ENCODE results near the gene DENND4C.
"Not testable (repeated sequence)": the region's sequence is repeated elsewhere in the genome, so short reads cannot be mapped to it uniquely, and the experiment has no call there.

The DENND4C gene

DNA sequence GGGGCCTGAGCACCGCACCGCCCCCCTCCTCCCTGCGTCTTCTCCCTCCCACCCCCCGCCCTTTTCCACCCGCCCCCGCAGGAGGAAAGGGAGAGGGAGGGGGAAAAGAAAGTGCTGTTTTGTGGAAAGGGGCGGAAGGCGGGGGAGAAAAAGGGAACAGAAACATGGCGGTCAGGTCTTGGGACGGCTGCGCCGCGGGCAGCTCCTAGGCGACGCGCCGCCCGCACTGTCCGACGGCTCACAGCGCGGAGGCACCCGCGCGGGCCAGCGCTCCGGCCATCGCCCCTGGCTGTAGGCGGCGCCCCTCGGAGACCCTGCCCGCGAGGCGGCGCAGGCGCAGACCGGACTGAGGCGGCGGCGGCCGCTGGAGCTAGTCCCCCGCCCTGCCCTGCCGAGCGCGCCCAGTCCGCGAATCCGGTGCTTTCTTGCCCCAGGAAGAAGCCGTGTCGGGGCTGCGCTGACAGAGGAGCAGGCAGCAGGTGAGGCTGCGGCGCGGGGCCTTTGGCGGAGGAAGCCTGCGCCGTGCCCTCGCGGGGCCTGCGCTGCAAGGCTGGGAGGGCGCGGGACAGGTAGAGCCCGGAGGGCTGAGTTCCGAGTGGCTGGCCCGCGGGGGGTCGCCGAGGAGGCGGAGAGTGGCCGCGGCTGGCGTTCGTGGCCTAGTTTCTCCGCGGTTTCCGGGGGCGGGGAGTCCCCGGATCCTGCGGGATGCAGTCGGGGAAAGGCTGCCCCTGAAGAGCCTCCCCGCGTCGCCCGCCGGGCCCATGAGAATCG is at the start of gene DENND4C:
Gene DENND4C, plus strand, starts transcription at position 339 of the 771 bp plus-strand sequence. CDS start 45,482 bp downstream, outside the sequence.
- peak; percentile 90 for DNase-seq

DNA sequence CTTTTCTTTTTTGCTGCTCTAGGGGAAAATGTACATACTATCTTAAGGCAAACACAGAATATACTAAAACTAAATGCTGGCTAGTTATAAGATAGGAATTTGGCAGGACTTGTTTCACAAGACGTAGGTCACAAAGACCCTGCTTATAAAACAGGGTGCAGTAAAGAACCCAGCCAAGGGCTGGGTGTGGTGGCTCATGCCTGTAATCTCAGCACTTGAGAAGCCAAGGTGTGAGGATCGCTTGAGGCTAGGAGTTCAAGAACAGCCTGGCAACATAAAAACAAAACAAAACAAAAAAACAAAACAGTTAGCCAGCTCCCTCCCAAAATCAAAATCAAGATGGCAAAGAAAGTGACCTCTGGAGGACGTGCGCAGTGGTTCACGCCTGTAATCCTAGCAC is 49.5 kb upstream of the DENND4C start:
- DNase-seq = no peak

DNA sequence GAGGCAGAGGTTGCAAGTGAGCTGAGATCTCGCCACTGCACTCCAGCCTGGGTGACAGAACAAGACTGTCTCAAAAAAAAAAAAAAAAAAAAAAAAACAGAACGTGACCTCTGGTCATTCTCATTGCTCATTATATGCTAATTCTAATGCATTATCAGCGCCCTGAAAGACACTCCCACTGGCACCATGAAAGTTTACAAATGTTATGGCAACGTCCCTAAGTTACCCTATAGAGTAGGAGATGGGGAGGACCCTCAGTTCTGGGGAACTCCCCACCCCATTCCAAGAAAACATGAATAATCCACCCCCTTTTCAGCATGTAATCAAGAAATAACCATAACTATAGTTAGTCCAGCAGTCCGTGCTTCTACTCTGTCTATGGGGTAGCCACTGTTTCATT is 48.9 kb upstream of the DENND4C start:
- DNase-seq = no peak

DNA sequence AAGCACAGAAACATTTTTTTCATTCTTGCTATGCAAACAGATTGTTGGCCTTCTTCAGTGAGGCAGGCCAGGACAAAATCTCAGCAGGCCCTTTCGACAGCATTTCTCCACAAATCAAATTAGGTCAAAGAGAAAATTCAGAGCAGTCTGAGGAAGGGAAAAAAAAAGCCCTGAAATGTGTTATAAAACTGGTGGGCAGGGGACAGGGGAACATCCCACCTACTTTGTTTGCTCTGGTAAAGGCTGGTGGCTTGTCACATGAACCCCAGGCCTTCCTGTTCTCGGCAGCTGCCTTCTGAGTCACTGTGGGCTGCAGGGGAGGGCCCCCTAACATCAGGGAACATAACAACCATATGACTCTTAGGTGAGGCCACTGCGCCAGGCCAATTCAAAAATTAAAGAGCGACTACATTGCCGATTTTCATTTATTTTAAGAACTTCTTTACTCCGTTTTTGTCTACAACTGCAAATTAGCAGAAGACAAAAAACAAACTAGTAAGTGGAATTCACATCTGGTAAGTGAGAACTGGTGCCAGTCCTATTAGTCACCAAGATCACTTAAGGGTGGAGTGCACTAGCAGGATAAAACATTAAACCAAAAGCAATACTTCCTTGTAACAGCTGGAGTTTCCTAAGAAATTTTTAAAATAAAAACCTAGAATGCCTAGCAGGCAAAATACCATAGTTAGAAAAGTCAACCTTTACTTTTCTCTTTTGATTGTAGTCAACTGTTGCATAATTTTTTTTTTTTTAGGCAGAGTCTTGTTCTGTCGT is 46.2 kb upstream of the DENND4C start:
- peak; percentile 78 for DNase-seq

DNA sequence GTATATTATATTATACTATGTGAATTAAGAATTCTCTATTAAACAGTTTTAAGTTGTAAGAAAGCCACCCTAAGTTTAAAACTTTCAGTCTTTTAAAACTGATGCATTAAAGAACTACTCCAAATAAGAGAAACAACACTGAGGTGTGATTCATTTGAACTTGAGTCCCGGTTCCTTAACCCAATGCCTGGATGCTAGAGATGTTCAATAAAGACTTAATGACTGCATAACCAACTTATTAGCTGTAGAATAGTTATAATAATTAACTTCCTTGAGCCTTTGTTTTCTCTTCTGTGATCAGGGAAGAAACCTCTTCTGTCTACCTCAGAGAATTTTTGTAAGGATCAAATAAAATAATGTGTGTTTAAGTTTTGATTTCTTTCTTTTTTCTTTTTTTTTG is 45.3 kb upstream of the DENND4C start:
- DNase-seq = no peak

DNA sequence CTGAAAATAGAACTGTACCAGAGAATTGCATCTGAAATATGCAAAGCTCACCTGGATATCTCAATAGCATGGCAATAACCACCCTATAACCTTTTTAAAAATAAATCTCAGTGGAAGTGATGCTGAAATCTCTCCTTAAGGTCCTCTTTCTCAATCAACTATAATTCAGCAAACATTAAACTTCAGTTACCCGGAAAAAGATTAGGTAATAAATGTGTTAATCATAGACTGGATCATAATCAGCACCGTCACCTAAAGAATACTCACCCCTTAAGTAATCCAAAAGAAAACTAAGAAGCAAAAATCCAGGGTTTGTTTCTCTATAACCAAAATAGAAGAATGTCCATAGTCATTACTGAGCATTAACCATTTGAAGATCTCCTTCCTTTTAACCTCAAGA is 44.3 kb upstream of the DENND4C start:
- DNase-seq = no peak

DNA sequence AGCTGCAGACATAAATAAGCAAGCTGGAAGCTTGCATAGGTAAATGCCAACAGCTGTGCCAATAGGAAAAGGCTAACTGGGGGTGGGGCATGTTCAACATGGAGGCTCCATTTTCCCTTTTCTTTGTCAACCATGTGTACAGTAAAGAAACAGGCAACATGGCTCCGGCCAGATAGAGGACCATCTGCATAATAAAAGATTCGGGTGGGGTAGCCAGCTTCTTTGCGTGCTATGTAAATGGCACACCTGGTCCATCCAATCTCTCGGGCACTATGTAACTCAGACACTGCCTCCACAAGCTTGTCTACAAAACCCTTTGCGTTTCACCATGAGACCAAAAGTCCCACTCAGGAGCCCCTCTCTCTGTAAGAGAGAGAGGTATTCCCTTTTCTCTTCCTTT is 41.7 kb upstream of the DENND4C start:
- DNase-seq = no peak

DNA sequence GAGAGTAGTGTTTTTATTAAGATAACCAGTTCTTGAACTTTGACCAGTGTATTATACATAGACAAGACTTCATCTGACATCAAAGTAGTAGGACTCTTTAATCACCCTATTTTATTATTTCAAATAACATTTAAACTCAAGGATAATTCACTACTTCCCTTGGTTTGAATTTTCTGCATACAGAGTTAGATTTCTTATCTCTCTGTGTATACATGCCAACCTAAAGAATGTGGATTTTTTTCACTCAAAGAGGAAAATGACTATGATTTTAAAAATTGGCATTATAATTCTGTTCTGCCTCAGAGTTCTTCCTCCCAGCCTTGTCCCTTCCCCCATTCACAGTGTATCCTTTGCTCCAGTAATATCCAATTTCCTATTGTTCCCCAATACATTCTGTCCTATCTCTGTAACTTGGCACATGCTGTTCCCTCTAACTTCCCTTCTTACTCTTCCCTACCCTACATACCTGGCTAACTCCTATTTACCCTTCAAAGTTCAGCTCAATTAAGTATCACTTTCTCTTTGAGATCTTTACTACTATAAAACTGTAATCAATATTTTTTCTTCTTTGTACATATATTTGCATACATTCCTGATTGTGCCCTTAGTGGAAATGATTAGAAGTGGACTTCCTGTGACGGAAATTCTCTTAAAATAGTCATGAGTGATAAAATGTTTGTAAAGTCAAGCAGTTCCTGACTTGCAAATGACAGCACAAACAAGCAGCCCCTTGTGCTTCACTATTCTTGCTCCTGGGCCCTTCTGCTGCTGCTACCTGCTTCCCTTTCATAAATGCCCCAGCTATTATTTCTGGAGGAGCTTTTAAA is 38.1 kb upstream of the DENND4C start:
- no peak for DNase-seq

DNA sequence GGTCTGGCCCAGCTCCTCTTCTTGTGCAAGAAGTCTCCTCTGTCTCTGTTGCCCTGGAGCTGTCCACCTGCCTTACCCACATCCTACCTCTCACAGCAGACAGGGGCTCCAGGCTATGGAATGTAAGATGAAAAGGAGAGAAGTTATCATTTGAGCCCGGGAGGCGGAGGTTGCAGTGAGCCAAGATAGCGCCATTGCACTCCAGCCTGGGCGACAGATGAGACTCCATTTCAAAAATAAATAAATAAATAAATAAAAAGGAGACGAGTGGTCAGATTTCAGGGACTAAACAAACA is 37.5 kb upstream of the DENND4C start:
- no peak for DNase-seq

DNA sequence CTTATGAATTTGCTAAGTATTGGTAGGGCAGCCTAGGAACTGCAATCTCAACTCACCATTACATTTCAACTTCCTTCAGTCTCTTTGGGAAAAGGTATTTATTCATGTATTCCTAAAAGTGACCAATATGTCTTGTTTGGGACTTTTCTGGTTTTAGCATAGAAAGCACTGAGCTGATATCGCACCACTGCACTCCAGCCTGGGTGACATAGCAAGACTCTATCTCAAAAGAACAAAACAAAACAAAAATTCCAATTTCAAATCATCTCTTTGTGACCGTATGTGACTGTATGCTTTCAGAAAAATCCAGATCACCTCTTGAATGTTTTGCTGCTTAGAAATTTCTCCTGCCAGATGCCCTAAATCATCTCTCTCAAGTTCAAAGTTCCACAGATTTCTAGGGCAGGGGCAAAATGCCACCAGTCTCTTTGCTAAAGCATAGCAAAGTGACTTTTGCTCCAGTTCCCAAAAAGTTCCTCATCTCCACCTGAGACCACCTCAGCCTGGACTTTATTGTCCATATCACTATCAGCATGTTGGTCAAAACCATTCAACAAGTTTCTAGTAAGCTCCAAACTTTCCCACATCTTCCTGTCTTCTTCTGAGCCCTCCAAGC is 37.0 kb upstream of the DENND4C start:
- DNase-seq = not testable (repeated sequence)

DNA sequence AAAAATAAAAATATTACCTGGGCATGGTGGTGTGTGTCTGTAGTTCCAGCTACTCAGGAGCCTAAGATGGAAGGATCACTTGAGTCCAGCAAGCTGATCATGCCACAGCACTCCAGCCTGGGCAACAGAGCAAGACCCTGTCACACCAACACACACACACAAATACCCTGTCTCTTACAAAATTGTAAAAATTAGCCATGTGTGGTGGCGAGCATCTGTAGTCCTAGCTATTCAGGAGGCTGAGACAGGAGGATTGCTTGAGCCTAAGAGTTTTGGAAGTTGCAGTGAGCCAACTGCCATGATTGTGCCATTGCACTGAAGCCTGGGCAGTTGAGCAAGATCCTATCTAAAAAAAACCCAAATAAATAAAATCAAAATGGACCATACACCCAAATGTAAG is 32.1 kb upstream of the DENND4C start:
- DNase-seq = no peak

DNA sequence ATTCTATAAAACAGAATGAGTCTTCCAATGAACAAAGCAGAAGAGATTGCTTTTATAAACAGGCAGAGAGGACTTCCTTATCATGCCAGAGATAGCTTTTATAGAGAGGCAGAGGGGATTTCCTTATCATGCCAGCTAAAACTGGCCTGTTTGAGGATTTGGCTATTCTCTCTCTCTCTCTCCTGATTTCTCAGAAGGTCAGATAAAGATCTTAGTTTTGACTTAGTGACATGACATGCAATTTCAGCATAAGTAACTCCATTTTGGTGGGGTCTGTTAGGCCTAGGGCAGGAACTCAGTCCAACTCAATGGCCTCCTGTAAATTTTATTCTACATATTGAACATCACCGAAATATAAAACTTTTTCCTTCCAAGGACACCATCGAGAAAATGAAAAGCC is 31.5 kb upstream of the DENND4C start:
- no peak for DNase-seq

DNA sequence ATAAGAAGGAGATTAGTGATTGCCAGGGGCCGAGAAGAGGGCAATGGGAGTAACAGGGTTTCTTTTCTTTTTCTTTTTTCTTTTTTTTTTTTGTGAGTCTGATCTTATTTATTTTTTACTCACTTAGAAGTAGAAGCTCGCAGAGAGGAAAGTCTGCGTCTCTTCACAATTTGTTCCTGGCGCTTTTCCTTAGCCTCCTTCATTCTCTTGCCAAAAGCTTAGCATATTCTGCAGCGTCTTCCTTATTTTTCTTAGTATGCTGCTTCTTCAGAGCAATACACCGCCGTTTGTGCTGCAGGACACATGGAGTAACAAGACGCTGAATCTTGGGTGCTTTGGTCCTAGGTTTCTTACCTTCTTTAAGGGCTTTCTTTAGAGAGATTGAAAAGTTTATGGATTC is 30.3 kb upstream of the DENND4C start:
- DNase-seq = no peak

DNA sequence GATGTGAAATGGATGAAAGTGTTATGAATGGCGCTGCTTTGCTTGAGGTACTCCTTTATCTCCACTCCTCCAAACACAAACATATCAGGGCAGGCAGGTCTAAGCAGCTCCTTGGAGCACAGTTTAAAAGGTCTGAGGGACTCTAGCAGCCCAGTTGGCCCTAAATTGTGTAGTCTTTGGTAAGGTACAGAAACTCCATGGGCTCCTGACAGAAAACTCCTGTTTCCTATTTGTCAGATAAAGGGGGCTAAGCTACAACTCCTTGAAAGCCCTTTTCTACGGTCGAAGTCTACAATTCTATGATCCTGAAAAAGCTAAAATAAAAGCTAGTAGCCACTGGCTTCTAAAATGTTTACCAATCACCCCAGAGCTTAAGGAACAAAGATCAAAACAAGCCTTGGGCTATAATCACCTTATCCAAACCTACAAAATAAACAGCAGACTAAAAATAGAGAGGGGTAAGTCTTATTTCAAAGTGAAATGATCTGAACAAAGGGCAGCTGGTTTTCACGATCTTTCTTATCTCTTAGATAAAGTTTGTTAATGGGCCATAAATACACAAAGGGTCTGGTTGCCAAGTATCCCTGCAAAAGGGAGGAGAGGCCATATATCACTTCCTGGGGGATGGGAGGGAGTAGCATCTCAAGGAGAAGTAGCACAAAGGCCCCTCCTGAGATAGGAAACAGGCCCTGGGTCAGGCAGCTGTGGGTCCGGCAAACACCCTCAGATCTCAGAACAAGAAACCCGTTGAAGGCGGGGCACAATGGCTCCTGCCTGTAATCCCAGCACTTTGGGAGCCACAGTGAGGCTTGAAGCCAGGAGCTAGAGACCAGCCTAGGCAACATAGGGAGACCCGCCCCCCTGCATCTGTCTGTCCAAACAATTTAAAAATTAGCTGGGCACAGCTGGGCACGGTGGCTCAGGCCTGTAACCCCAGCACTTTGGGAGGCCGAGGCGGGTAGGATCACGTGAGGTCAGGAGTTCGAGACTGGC is 28.3 kb upstream of the DENND4C start:
- no peak for DNase-seq

DNA sequence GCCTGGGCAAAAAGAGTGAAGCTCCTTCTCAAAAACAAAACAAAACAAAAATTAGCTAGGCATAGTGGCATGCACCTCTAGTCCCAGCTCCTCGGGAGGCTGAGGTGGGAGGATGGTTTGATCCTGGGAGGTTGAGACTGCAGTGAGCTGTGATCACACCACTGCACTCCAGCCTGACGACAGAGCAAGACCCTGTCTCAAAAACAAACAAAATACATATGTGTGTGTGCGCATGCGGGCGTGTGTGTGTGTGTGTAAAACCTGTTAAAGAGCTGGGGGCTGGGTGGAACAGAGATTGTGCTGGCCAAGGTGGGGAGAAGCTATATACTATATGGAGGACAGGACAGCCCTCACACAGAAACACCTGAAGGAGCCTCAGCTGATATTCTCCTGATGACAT is 27.4 kb upstream of the DENND4C start:
- no peak for DNase-seq

DNA sequence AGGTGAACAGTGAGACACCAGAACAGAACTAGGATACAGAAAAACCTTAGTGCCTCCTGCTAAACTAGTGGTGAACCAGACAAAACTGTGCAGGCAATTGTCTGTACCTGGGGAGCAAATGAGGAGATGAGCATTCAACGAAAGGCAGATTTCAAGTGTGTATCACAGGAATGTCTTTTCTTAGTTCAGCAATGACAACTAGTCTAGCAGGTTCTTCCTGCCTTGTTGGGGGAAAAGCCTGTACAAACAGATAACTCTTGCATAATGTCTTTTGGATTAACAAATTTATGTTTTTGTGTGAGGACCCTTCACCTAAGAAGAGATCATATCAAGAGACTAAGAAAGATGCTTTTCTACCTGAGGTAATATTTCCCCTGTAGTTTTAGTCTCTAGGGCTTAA is 21.8 kb upstream of the DENND4C start:
- DNase-seq = no peak

DNA sequence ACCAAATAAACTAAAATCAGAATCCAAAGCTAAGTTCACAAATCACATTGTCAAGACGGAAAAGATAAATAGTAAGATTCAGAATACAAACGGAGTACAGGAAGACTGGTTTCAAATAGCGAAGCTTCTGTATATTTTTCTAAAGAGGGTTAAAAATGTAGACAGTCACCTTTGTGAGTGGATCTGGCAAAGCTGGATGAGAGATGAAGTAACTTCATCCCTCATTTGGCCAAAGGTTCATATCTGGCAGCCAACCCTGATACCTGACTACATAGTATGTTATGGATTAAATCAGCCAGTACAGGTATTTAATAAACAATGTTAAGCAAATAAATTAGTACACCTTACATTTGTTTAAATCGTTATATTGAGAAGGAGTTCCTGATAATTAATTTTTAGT is 21.3 kb upstream of the DENND4C start:
- DNase-seq = no peak

DNA sequence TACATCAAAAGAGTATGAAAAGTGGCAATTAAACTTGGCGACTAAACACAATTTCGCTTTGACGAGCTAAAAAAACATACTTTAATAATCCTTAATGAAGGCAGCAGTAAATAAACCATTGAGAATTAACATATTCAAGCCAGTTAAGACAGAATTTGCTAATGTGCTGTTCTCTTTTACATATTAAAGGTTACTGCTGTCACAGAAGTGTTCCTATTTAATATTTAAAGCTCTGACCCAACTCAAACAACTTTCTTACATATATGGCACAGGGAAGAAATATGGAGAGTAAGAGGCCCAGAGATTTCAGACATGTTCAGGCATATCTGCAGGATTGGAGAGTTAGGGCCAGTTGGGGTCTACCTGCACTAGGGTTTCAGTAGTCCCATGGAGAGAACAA is 16.7 kb upstream of the DENND4C start:
- no peak for DNase-seq

DNA sequence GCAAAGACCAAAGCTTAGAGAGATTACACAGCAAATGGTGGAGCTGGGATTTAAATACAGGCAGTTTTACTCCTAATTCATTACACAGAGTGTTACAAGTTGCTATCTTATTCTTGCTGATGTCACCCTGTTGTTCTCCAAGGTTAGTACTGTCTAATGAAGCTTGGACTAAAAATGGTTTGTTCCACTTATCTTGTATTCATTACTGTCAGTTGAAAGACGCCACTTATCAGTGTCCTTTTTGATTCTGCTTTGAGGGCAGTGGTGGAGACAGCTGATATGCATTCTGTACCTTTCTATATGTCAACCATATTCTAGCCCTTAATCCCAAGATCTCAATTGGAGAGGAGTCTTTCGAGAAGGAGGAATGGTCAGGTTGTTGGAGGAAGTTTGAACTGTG is 14.0 kb upstream of the DENND4C start:
- DNase-seq = no peak

DNA sequence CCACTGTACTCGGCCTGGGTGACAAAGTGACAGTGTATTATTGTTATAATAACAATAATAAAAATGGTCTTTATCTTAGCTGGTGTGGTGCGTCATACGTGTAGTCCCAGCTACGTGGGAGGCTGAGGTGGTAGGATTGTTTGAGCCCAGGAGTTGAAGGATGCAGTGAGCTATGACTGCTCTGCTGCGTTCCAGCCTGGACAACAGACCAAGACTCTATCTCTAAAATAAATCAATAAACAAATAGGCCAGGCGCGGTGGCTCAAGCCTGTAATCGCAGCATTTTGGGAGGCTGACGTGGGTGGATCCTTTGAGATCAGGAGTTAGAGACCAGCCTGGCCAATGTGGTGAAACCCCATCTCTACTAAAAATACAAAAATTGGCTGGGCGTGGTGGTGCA is 9.2 kb upstream of the DENND4C start:
- DNase-seq = no peak

DNA sequence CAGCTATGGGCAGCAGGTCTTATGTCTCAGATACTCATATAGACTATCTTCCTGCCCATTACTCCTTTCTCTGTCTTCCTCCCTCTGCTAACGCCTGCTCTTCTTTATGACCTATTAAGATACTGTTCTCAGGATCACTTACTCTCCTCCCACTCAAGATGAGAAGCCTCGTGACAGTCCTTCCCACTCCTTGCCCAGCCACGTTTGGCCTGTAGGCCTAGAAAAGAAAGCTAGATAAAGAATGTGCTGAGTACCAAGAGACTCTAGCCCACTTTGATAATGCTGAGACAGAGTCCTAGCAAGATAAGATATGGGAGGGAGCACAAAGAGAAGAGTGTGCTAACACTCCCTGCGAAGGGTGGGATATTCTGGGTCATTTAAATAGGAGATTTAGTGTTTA is 6.8 kb upstream of the DENND4C start:
- no peak for DNase-seq

DNA sequence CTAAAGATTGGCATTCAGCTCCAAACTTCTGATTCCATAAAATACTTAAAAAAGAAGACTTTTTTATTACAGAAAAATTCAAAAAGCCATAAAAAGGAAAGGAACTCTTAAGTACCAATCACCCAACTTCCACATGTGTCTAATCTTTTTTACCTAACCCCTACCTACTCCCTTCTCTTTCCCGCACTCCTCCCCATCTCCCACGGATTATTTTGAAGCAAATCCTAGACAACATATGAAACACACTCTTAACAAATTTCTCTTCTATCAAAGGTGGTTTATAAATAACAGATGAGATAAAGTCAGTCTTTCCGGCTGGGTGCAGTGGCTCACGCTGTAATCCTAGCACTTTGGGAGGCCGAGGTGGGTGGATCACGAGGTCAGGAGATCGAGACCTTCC is 5.9 kb upstream of the DENND4C start:
- no peak for DNase-seq
